HT-29 (cell line): ENCODE measurements around the gene SP110. TPM values are rescaled to one million over a fixed set of nuclear protein-coding genes. Genes with fewer than 3 reads are reported as not detected.
"Not testable (repeated sequence)": the region's sequence is repeated elsewhere in the genome, so short reads cannot be mapped to it uniquely, and the experiment has no call there.

ENCODE experiments used
- DNase-seq: peaks from one replicate; pipeline ENCODE4 v3.0.0-alpha.2; 2015; ENCODE audit warnings: low spot score
- total RNA-seq: library from RNA; depleted of rRNA; stranded (reverse); fragments of >200 nt; shearing (Covaris generic); gene quantifications from 2 replicates; pipeline ENCODE4 v1.2.3, GENCODE V29; 2014; rRNA removed

SP110 gene
- total RNA-seq, 1 experiment from 2014 or later, result 10.0 TPM

DNA sequence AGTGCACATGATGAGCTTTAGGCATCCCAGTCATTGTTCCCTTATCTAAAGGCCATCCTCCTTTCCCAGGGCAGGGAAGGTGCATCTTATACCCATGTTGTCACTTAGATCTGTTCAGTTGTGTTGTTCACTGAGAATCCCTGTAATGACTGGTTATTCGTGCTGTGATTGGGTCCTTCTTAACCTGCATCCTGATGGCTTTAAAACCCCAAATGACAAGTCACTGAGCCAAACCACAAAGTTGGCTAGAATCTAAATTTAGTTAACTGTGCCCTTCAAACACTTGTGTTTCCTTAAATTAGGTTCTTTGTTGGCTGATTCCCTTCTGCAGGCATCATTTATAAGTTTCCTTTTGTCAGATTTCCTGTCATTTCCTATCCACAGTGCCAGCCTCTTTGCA is 92.6 kb downstream of the SP110 start:
- no peak for DNase-seq

DNA sequence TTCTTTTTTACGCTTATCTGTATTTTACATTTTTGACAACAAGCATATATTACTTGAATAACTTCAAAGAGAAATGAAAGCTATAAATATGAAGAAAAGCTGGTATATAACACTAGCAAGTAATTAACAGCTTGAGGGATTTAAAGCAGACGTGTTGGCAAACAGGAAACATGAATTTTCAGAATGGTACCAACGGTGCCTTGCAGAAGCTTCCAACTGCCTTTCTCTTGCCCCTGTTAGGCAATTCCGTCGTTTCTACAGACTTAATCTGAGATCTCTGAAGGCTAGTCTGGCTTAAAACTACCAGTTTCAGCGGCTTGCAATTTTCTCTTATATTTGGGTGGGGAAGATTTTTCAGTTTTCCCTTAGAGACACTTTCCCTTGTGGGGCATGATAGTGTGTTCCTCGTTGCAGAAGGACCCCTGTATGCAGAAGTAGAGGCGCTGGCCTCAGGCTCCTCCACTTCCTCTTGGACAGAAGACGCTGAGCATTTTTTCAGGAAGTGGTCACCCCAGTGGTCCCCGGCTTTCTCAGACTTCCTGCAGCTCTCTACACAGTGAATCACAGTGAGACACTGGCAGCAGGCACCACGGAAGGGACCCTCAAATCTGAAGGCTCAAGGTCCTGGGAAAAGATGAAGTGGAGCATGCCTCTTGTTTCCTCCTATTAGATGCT is 94.9 kb downstream of the SP110 start:
- DNase-seq, result no peak

- no peak for DNase-seq
Measured at GRCh38 chr2:230124235-230124634, 95.5 kb downstream of the SP110 start.

- not testable (repeated sequence) for DNase-seq
Measured at GRCh38 chr2:230120376-230120775, 99.4 kb downstream of the SP110 start.

DNA sequence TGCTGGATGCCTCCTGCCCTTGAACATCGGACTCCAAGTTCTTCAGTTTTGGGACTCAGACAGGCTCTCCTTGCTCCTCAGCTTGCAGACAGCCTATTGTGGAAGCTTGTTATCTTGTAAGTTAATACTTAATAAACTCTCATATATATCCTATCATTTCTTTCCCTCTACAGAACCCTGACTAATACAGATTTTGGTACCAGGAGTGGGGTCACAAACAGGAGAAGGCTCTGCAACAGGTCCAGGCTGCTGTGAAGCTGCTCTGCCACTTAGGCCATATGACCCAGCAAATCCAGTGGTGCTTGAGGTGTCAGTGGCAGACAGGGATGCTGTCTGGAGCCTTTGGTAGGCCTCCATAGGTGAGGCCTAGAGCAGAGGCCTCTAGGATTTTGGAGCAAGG is 100.0 kb downstream of the SP110 start:
- not testable (repeated sequence) for DNase-seq

Other genes with a start within 250 kb of the SP110 start
- 0.23 TPM in 1 of 2 replicates, not detected in the other for gene SLC16A14, start 151.1 kb downstream of the SP110 start, total RNA-seq
- gene SP140, start 5.8 kb upstream of the SP110 start, total RNA-seq, result not detected in 2 replicates
- gene SP140L, start 107.2 kb upstream of the SP110 start, total RNA-seq, result 2.7 and 3.5 TPM in 2 replicates
- 23.6 and 28.4 TPM in 2 replicates for gene SP100, start 196.2 kb upstream of the SP110 start, total RNA-seq